Osteocyte (in vitro differentiated cells): Measurements from ENCODE around the gene EHD3. TPM values are rescaled to one million over a fixed set of nuclear protein-coding genes. Genes with fewer than 3 reads are reported as not detected.

ENCODE experiments used
- DNase-seq: peaks from one replicate; pipeline ENCODE4 v3.0.0; 2021; ENCODE audit warnings: mixed read lengths; ENCODE audit not compliant: unreplicated experiment; ENCODE audit errors: extremely low spot score
- H3K27ac Mint-ChIP-seq: one replicate; pipeline ENCODE4 v1.8.0; 2021; ENCODE audit warnings: mild to moderate bottlenecking, mixed read lengths; ENCODE audit not compliant: unreplicated experiment
- H3K27me3 Mint-ChIP-seq: one replicate; pipeline ENCODE4 v1.8.0; 2021; ENCODE audit warnings: mixed read lengths; ENCODE audit not compliant: unreplicated experiment
- H3K36me3 Mint-ChIP-seq: one replicate; pipeline ENCODE4 v1.8.0; 2021; ENCODE audit warnings: mixed read lengths; ENCODE audit not compliant: unreplicated experiment
- H3K4me1 Mint-ChIP-seq: one replicate; pipeline ENCODE4 v1.8.0; 2021; ENCODE audit warnings: mixed read lengths; ENCODE audit not compliant: unreplicated experiment
- H3K4me3 Mint-ChIP-seq: one replicate; pipeline ENCODE4 v1.8.0; 2021; ENCODE audit warnings: mild to moderate bottlenecking, moderate library complexity, mixed read lengths; ENCODE audit not compliant: unreplicated experiment
- H3K9me3 Mint-ChIP-seq: one replicate; pipeline ENCODE4 v1.8.0; 2021; ENCODE audit warnings: mixed read lengths; ENCODE audit not compliant: unreplicated experiment
- CTCF ChIP-seq: fragments of 200-600 bp; sonication (generic); IDR thresholded peaks from 2 replicates; pipeline ENCODE4 v1.5.0; 2021; ENCODE audit warnings: antibody characterized with exemption, mild to moderate bottlenecking, moderate library complexity
- total RNA-seq: library from RNA; stranded (reverse); gene quantifications from 2 replicates; pipeline ENCODE4 v1.2.1, GENCODE V29; 2021

EHD3 gene
- total RNA-seq, 1 donor from 2014 or later = 25.9 TPM

DNA sequence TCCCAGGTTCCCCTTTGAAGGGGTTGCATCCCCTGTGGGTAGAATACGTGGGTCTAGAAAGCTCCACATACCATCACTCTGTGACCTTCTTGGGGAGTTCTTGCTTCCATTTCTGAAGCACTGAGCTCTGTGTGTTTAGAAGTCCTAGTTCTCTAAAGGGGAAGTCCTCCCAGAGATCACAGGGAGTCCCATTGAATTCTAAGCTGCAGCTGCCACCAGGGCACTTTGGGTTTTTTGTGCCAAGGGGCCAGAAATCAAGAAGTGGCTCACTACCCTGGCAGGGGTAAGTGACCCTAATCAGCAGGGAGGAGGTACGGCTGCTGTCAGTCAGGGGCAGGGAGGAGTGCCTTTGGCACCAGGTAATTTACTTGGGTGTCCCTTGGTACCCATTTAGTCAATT, 70.9 kb downstream of the EHD3 start:
- peaks cover 2% of the 10 kb centered on the region for H3K27me3 Mint-ChIP-seq
- no peak overlapping the region for H3K27ac Mint-ChIP-seq
- TF ChIP-seq CTCF = no peak
- DNase-seq = peak; percentile 70
- peaks cover 18% of the 10 kb centered on the region for H3K9me3 Mint-ChIP-seq
- H3K4me1 Mint-ChIP-seq = peaks cover 8% of the 10 kb centered on the region
- no peak overlapping the region for H3K4me3 Mint-ChIP-seq
- no peaks in the 10 kb centered on the region for H3K36me3 Mint-ChIP-seq

- Mint-ChIP-seq H3K9me3 (peaks cover 16% of the 10 kb centered on the region), H3K27me3 (peaks cover 2% of the 10 kb centered on the region), H3K36me3 (peaks cover 3% of the 10 kb centered on the region), H3K4me3 (no peak overlapping the region), H3K4me1 (peaks cover 20% of the 10 kb centered on the region), H3K27ac (no peak overlapping the region)
- DNase-seq = no peak
- no peak for TF ChIP-seq CTCF
Observed at GRCh38 chr2:31312898-31313297, 78.9 kb downstream of the EHD3 start.

DNA sequence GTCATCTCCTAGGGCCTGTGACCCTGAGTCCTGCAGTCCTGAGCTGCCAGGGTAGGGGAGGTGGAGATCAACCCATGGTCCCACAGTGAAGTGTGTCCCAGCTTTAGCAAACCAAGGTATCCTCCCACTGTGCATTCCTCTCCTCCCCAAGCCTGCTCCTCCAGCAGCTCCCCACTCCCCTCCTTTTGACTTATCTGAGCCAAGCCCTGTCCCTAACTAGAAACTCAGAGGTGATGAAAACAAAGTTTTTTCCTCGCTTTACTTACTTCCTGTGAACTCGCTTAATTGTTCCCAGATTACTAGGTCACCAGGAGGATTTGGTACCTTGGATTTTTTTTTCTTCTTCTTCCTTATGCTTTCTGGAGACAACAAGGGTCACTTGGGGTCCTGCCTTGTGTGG, 80.8 kb downstream of the EHD3 start:
- no peaks in the 10 kb centered on the region for H3K27me3 Mint-ChIP-seq
- peaks cover 4% of the 10 kb centered on the region for H3K9me3 Mint-ChIP-seq
- TF ChIP-seq CTCF = no peak
- H3K4me1 Mint-ChIP-seq = peaks cover 39% of the 10 kb centered on the region
- no peak overlapping the region for H3K4me3 Mint-ChIP-seq
- H3K36me3 Mint-ChIP-seq = peaks cover 3% of the 10 kb centered on the region
- DNase-seq = peak; percentile 56
- no peak overlapping the region for H3K27ac Mint-ChIP-seq

GRCh38 chr2:31317396-31317795, 83.4 kb downstream of the EHD3 start:
- no peaks in the 10 kb centered on the region for H3K36me3 Mint-ChIP-seq
- TF ChIP-seq CTCF = no peak
- no peak overlapping the region for H3K4me3 Mint-ChIP-seq
- H3K9me3 Mint-ChIP-seq = no peaks in the 10 kb centered on the region
- DNase-seq = peak; percentile 21
- no peak overlapping the region for H3K27ac Mint-ChIP-seq
- H3K4me1 Mint-ChIP-seq = peaks cover 43% of the 10 kb centered on the region
- H3K27me3 Mint-ChIP-seq = no peaks in the 10 kb centered on the region

GRCh38 chr2:31318361-31319336, 84.7 kb downstream of the EHD3 start:
- peaks cover 48% of the 10 kb centered on the region for H3K4me1 Mint-ChIP-seq
- no peaks in the 10 kb centered on the region for H3K27me3 Mint-ChIP-seq
- peak; percentile 81 for DNase-seq
- no peaks in the 10 kb centered on the region for H3K9me3 Mint-ChIP-seq
- H3K36me3 Mint-ChIP-seq = no peaks in the 10 kb centered on the region
- peak overlapping the region; percentile 87 for H3K27ac Mint-ChIP-seq
- no peak for TF ChIP-seq CTCF
- no peak overlapping the region for H3K4me3 Mint-ChIP-seq
